ENCODE results near the gene CYTH4. TPM values are rescaled to one million over a fixed set of nuclear protein-coding genes. Genes with fewer than 3 reads are reported as not detected.

The CYTH4 gene
- total RNA-seq, 2 donors from 2014 or later: not detected

DNA sequence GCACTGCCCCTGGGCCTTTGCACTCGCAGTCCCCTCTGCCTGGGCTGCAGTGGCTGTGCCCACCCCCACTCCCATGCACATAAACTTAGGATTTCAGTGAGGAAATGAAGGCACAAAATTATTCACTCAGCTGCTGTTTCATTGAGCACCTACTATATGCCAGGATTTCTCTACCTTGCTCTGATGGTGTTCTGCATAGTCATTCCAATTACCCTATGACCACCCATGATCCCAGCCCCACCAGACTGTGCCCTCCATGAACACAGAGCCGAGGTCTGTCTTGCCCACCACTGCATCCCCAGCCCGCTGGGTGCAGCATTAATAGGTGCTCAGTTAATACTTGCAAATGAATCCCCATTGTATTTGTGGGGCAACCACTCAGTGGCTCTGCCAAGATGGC lies 10.9 kb downstream of the CYTH4 start:
- Histone ChIP-seq H3K9me3 (ENCODE audit: control insufficient read depth, low read length) (no peaks in the 10 kb centered on the region), H3K9ac (ENCODE audit: extremely low read depth, low read length, poor library complexity, severe bottlenecking) (no peak overlapping the region), H3K27ac (ENCODE audit: low read depth, low read length) (no peak overlapping the region), H3K27me3 (ENCODE audit: control insufficient read depth, insufficient read depth, low read length, poor library complexity, severe bottlenecking) (no peaks in the 10 kb centered on the region), H3K4me3 (ENCODE audit: low read length) (no peak overlapping the region), H3K4me1 (ENCODE audit: control insufficient read depth, insufficient read depth, low read length) (no peaks in the 10 kb centered on the region), H3K36me3 (ENCODE audit: control insufficient read depth, insufficient read depth, low read length) (no peaks in the 10 kb centered on the region)
- no peaks in the 10 kb centered on the region for H3K36me3 Mint-ChIP-seq (ENCODE audit: low read depth)
- peaks cover 5% of the 10 kb centered on the region for H3K9me3 Mint-ChIP-seq
- peak overlapping the region; percentile 30 for H3K27ac Mint-ChIP-seq
- peaks cover 5% of the 10 kb centered on the region for H3K4me1 Mint-ChIP-seq
- DNase-seq: no peak
- WGBS, 2 experiments (ENCODE audit: insufficient coverage in 1 of 2, insufficient read length in 1 of 2): 89 to 97% methylated on average over 3 of the region's 3 CpGs
- TF ChIP-seq, protein P1, sequence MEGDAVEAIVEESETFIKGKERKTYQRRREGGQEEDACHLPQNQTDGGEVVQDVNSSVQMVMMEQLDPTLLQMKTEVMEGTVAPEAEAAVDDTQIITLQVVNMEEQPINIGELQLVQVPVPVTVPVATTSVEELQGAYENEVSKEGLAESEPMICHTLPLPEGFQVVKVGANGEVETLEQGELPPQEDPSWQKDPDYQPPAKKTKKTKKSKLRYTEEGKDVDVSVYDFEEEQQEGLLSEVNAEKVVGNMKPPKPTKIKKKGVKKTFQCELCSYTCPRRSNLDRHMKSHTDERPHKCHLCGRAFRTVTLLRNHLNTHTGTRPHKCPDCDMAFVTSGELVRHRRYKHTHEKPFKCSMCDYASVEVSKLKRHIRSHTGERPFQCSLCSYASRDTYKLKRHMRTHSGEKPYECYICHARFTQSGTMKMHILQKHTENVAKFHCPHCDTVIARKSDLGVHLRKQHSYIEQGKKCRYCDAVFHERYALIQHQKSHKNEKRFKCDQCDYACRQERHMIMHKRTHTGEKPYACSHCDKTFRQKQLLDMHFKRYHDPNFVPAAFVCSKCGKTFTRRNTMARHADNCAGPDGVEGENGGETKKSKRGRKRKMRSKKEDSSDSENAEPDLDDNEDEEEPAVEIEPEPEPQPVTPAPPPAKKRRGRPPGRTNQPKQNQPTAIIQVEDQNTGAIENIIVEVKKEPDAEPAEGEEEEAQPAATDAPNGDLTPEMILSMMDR (conservative IDR thresholded peaks at IDR 0.05): no peak
- no peak overlapping the region for H3K4me3 Mint-ChIP-seq
- no peaks in the 10 kb centered on the region for H3K27me3 Mint-ChIP-seq (ENCODE audit: insufficient read depth)

DNA sequence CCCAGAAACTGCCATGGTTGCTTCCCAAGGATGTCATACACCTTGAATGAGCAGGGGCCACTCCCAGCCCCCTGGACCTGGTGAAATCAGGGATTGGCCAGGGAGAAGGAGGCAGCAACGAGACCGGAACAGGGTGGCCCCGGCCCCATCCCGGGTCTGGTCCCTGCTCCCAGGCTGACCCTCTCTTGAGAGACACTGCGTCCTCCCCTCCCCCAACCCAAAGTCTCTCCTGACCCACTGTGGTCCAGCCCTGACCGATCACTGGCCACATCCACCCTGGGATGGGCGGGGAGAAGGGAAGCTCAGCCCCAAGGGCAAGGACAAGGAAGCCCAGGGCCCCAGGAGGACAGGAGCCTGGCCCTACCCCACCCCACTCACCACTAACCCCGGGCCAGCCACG lies 12.4 kb downstream of the CYTH4 start:
- Mint-ChIP-seq H3K9me3 (peaks cover 5% of the 10 kb centered on the region), H3K4me3 (no peak overlapping the region), H3K4me1 (peaks cover 5% of the 10 kb centered on the region), H3K27ac (no peak overlapping the region), H3K27me3 (ENCODE audit: insufficient read depth) (no peaks in the 10 kb centered on the region), H3K36me3 (ENCODE audit: low read depth) (no peaks in the 10 kb centered on the region)
- DNase-seq: no peak
- Histone ChIP-seq H3K9me3 (ENCODE audit: control insufficient read depth, low read length) (no peaks in the 10 kb centered on the region), H3K4me1 (ENCODE audit: control insufficient read depth, insufficient read depth, low read length) (no peaks in the 10 kb centered on the region), H3K4me3 (ENCODE audit: low read length) (no peak overlapping the region), H3K36me3 (ENCODE audit: control insufficient read depth, insufficient read depth, low read length) (no peaks in the 10 kb centered on the region), H3K27me3 (ENCODE audit: control insufficient read depth, insufficient read depth, low read length, poor library complexity, severe bottlenecking) (no peaks in the 10 kb centered on the region), H3K9ac (ENCODE audit: extremely low read depth, low read length, poor library complexity, severe bottlenecking) (no peak overlapping the region), H3K27ac (ENCODE audit: low read depth, low read length) (no peak overlapping the region)
- 86 to 93% methylated on average over 3 to 9 of the region's 9 CpGs for WGBS, 2 experiments (ENCODE audit: insufficient coverage in 1 of 2, insufficient read length in 1 of 2)
- TF ChIP-seq, protein P1 (conservative IDR thresholded peaks at IDR 0.05): no peak

GRCh38 chr22:37295213-37295886 lies 13.0 kb downstream of the CYTH4 start:
- Histone ChIP-seq H3K27me3 (ENCODE audit: control insufficient read depth, insufficient read depth, low read length, poor library complexity, severe bottlenecking) (no peaks in the 10 kb centered on the region), H3K9ac (ENCODE audit: extremely low read depth, low read length, poor library complexity, severe bottlenecking) (no peak overlapping the region), H3K9me3 (ENCODE audit: control insufficient read depth, low read length) (no peaks in the 10 kb centered on the region), H3K4me3 (ENCODE audit: low read length) (no peak overlapping the region), H3K27ac (ENCODE audit: low read depth, low read length) (no peak overlapping the region), H3K36me3 (ENCODE audit: control insufficient read depth, insufficient read depth, low read length) (no peaks in the 10 kb centered on the region), H3K4me1 (ENCODE audit: control insufficient read depth, insufficient read depth, low read length) (no peaks in the 10 kb centered on the region)
- TF ChIP-seq, protein P1 (conservative IDR thresholded peaks at IDR 0.05): no peak
- H3K4me3 Mint-ChIP-seq: no peak overlapping the region
- H3K27ac Mint-ChIP-seq: no peak overlapping the region
- H3K27me3 Mint-ChIP-seq (ENCODE audit: insufficient read depth): no peaks in the 10 kb centered on the region
- H3K9me3 Mint-ChIP-seq: peaks cover 5% of the 10 kb centered on the region
- H3K4me1 Mint-ChIP-seq: peaks cover 5% of the 10 kb centered on the region
- H3K36me3 Mint-ChIP-seq (ENCODE audit: low read depth): no peaks in the 10 kb centered on the region
- WGBS, 2 experiments (ENCODE audit: insufficient coverage in 1 of 2, insufficient read length in 1 of 2): 70 to 89% methylated on average over 5 to 18 of the region's 18 CpGs
- DNase-seq: no peak
